ENCODE data around the gene KLHL35.
"Not testable (repeated sequence)": the region's sequence is repeated elsewhere in the genome, so short reads cannot be mapped to it uniquely, and the experiment has no call there.

KLHL35 gene

DNA sequence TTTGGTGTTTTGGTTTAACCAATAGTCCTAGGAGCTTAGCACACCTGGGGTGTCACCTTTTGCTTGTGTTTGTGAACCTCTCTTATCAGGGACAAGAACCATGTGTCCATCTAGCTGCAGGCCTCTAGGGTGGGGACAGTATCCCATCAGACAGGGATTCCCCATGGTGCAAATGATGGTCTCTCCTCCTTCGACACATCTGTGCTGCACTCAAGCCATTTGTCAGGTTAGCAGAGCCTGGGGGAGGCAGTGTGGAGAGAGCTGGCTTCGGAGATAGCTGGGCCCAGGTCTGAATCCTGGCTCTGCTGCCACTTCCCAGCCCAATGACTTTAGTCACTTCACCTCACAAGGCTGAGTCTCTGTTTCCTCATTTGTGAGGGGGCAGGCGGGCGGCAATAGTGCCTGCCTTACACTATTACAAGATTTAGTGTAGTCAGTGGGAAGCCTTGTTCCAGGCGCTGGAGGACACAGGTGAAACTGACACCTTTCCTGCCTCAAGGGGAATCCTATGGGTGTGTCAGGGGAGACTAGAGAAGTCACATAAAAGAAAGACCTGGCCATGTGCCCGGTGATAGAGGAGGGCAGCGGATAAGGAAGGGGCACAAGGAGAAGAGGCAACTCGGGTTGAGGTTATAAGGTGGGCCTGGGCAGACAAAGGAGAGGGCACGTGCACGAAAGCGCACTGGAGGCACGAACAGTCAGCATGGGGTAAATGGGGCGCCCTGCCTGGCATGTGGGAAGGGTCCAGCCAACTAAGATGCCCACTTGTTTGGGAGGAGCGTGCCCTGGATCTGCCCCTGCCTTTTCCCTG is 12.6 kb downstream of the KLHL35 start:
- no peaks in the 10 kb centered on the region for H3K79me2 ChIP-seq
- H3K36me3 ChIP-seq (ENCODE audit: control insufficient read depth, insufficient read depth, low read length): no peaks in the 10 kb centered on the region
- H2AFZ ChIP-seq: no peak overlapping the region
- no peaks in the 10 kb centered on the region for H3K27me3 ChIP-seq (ENCODE audit: control insufficient read depth, insufficient read depth, low read length)
- H3K4me3 ChIP-seq (ENCODE audit: low read depth, low read length): no peak overlapping the region
- no peaks in the 10 kb centered on the region for H3K9me3 ChIP-seq (ENCODE audit: control insufficient read depth, low read length)
- H3K9ac ChIP-seq: no peak overlapping the region
- TF ChIP-seq, protein P1, sequence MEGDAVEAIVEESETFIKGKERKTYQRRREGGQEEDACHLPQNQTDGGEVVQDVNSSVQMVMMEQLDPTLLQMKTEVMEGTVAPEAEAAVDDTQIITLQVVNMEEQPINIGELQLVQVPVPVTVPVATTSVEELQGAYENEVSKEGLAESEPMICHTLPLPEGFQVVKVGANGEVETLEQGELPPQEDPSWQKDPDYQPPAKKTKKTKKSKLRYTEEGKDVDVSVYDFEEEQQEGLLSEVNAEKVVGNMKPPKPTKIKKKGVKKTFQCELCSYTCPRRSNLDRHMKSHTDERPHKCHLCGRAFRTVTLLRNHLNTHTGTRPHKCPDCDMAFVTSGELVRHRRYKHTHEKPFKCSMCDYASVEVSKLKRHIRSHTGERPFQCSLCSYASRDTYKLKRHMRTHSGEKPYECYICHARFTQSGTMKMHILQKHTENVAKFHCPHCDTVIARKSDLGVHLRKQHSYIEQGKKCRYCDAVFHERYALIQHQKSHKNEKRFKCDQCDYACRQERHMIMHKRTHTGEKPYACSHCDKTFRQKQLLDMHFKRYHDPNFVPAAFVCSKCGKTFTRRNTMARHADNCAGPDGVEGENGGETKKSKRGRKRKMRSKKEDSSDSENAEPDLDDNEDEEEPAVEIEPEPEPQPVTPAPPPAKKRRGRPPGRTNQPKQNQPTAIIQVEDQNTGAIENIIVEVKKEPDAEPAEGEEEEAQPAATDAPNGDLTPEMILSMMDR (IDR thresholded peaks at IDR 0.05): no peak
- H3K4me2 ChIP-seq (ENCODE audit: low read length): no peak overlapping the region
- no peaks in the 10 kb centered on the region for H3K4me1 ChIP-seq
- no peak overlapping the region for H3K27ac ChIP-seq

DNA sequence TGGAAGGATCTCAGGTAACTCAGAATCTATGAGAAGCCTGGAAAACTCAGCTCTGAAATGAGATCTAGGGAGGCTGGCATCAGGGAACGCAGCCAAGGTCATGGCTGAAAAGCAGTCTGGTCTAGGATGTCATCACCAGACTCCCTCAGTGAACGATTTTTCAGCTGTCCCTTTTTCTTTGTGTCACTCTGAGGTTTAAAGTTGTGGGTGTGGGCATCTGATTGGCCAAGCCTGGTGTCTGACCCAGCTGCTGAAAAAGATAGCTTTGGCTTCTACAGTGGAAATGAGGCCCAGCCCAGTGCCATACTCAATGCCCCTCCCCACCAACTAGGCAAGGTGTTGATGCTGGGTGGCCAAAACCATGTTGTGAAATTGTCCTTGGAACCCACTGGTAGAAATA is 19.1 kb downstream of the KLHL35 start:
- no peak overlapping the region for H3K9ac ChIP-seq
- no peaks in the 10 kb centered on the region for H3K36me3 ChIP-seq (ENCODE audit: control insufficient read depth, insufficient read depth, low read length)
- no peak overlapping the region for H2AFZ ChIP-seq
- H3K4me2 ChIP-seq (ENCODE audit: low read length): no peak overlapping the region
- TF ChIP-seq, protein P1 (IDR thresholded peaks at IDR 0.05): no peak
- no peaks in the 10 kb centered on the region for H3K9me3 ChIP-seq (ENCODE audit: control insufficient read depth, low read length)
- no peaks in the 10 kb centered on the region for H3K27me3 ChIP-seq (ENCODE audit: control insufficient read depth, insufficient read depth, low read length)
- H3K79me2 ChIP-seq: no peaks in the 10 kb centered on the region
- H3K4me3 ChIP-seq (ENCODE audit: low read depth, low read length): no peak overlapping the region
- no peak overlapping the region for H3K27ac ChIP-seq
- H3K4me1 ChIP-seq: no peaks in the 10 kb centered on the region

DNA sequence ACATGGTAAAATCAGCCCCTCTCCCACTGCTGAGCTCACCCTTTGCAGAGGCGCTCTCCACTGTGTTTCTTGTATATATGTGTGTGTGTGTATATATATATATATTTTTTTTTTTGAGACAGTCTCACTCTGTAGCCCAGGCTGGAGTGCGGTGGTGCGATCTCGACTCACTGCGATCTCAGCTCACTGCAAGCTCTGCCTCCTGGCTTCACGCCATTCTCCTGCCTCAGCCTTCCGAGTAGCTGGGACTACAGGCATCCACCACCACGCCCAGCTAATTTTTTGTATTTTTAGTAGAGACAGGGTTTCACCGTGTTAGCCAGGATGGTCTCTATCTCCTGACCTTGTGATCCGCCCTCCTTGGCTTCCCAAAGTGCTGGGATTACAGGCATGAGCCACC is 19.9 kb downstream of the KLHL35 start:
- H2AFZ ChIP-seq; H3K36me3 ChIP-seq (ENCODE audit: control insufficient read depth, insufficient read depth, low read length); H3K79me2 ChIP-seq; H3K4me2 ChIP-seq (ENCODE audit: low read length); H3K9me3 ChIP-seq (ENCODE audit: control insufficient read depth, low read length); H3K9ac ChIP-seq; H3K4me3 ChIP-seq (ENCODE audit: low read depth, low read length); H3K27ac ChIP-seq; H3K4me1 ChIP-seq; H3K27me3 ChIP-seq (ENCODE audit: control insufficient read depth, insufficient read depth, low read length): not testable (repeated sequence)

DNA sequence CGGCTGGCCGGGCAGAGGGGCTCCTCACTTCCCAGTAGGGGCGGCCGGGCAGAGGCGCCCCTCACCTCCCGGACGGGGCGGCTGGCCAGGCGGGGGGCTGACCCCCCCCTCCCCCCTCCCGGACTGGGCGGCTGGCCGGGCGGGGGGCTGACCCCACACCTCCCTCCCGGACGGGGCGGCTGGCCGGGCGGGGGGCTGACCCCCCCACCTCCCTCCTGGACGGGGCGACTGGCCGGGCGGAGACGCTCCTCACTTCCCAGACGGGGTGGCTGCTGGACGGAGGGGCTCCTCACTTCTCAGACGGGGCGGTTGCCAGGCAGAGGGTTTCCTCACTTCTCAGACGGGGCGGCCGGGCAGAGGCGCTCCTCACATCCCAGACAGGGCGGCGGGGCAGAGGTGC is 23.0 kb downstream of the KLHL35 start:
- H3K9ac ChIP-seq; H3K4me3 ChIP-seq (ENCODE audit: low read depth, low read length); H3K79me2 ChIP-seq; H2AFZ ChIP-seq; H3K27ac ChIP-seq; H3K27me3 ChIP-seq (ENCODE audit: control insufficient read depth, insufficient read depth, low read length); H3K4me2 ChIP-seq (ENCODE audit: low read length); H3K4me1 ChIP-seq; H3K9me3 ChIP-seq (ENCODE audit: control insufficient read depth, low read length); H3K36me3 ChIP-seq (ENCODE audit: control insufficient read depth, insufficient read depth, low read length): not testable (repeated sequence)

DNA sequence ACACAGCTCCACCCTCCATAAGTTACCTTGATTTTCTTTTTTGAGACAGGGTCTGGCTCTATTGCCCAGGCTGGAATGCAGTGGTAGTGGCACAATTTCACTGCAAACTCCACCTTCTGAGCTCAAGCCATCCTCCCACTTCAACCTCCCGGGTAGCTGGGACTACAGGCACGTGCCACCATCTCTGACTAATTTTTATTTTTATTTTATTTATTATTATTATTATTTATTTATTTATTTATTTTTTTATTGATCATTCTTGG is 24.1 kb downstream of the KLHL35 start:
- no peak overlapping the region for H3K4me2 ChIP-seq (ENCODE audit: low read length)
- TF ChIP-seq, protein P1 (IDR thresholded peaks at IDR 0.05): no peak
- H3K27me3 ChIP-seq (ENCODE audit: control insufficient read depth, insufficient read depth, low read length): no peaks in the 10 kb centered on the region
- no peak overlapping the region for H3K4me3 ChIP-seq (ENCODE audit: low read depth, low read length)
- no peaks in the 10 kb centered on the region for H3K79me2 ChIP-seq
- no peak overlapping the region for H3K27ac ChIP-seq
- no peaks in the 10 kb centered on the region for H3K9me3 ChIP-seq (ENCODE audit: control insufficient read depth, low read length)
- no peak overlapping the region for H3K9ac ChIP-seq
- H3K36me3 ChIP-seq (ENCODE audit: control insufficient read depth, insufficient read depth, low read length): no peaks in the 10 kb centered on the region
- no peaks in the 10 kb centered on the region for H3K4me1 ChIP-seq
- no peak overlapping the region for H2AFZ ChIP-seq

DNA sequence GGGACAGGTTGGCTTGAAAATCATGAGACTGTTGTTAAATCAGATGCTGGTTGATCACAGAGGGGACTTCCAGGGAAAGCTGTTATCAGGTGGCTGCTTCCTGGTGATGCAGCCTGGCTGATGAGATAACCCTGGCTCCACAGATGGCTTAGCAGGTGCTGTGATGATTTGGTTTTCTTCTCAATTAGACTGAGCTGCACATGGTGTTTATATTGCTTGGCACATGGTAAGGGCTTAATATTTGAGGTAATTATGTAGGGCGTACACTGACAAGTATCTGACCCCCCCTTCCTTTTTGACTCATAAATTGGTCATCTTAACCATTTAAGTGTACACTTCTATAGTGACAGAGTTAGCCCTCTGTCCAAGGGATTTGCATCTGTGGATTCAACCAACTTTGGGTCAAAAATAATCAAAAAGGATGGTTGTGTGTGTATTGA is 26.6 kb downstream of the KLHL35 start:
- TF ChIP-seq, protein P1 (IDR thresholded peaks at IDR 0.05): no peak
- H3K79me2 ChIP-seq: peaks cover 3% of the 10 kb centered on the region
- H3K27me3 ChIP-seq (ENCODE audit: control insufficient read depth, insufficient read depth, low read length): no peaks in the 10 kb centered on the region
- H3K9ac ChIP-seq: no peak overlapping the region
- no peaks in the 10 kb centered on the region for H3K9me3 ChIP-seq (ENCODE audit: control insufficient read depth, low read length)
- H3K4me3 ChIP-seq (ENCODE audit: low read depth, low read length): no peak overlapping the region
- no peak overlapping the region for H3K4me2 ChIP-seq (ENCODE audit: low read length)
- H3K27ac ChIP-seq: no peak overlapping the region
- H3K36me3 ChIP-seq (ENCODE audit: control insufficient read depth, insufficient read depth, low read length): no peaks in the 10 kb centered on the region
- no peak overlapping the region for H2AFZ ChIP-seq
- H3K4me1 ChIP-seq: no peaks in the 10 kb centered on the region
